Activated T-helper 17 cell treated with anti-CD3 and anti-CD28 coated beads, Interleukin-2, amount 50 U/mL, for 72 hours (primary cell): Measurements from ENCODE around the gene HECW1. TPM values are rescaled to one million over a fixed set of nuclear protein-coding genes. Genes with fewer than 3 reads are reported as not detected.

Source experiments
- ATAC-seq: fragments of 150-1000 bp; cut with Tn5 transposase; replicated peaks from 2 replicates; pipeline ENCODE4 v1.10.0; 2021; ENCODE audit warnings: mild to moderate bottlenecking, moderate library complexity
- H3K27ac Mint-ChIP-seq: one replicate; pipeline ENCODE4 v1.8.0; 2022; ENCODE audit warnings: mixed read lengths
- H3K27me3 Mint-ChIP-seq: one replicate; pipeline ENCODE4 v1.8.0; 2022; ENCODE audit warnings: mixed read lengths
- H3K36me3 Mint-ChIP-seq: one replicate; pipeline ENCODE4 v1.8.0; 2022; ENCODE audit warnings: low read depth, mild to moderate bottlenecking, mixed read lengths
- H3K4me1 Mint-ChIP-seq: one replicate; pipeline ENCODE4 v1.8.0; 2022; ENCODE audit warnings: mixed read lengths
- H3K4me3 Mint-ChIP-seq: one replicate; pipeline ENCODE4 v1.8.0; 2022; ENCODE audit warnings: mild to moderate bottlenecking, mixed read lengths
- H3K9me3 Mint-ChIP-seq: one replicate; pipeline ENCODE4 v1.8.0; 2022; ENCODE audit warnings: mixed read lengths
- total RNA-seq, 2 donors: library from RNA; stranded (reverse); gene quantifications; one replicate each; pipeline ENCODE4 v1.2.3, GENCODE V29; 2022

Gene HECW1
- total RNA-seq, 2 donors from 2014 or later: not detected

DNA sequence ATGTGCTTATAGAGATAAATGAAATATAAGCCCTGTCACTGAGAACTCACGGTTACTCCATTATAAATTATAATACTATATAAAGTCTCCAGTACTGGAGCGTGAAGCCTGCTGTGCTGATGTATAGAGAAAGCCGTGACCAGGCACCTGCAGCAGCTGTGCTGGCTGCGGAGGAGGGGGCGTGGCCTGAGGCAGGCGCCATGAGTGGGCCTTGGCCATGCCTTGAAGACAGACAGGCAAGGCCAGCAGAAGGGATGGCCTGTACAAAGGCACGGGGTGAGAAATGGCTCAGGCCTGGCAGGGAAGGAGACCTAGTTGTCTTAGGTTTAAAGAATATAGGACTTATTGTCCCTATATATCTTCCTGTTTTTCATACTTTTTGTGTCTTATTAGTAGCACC is 251.9 kb downstream of the HECW1 start:
- H3K9me3 Mint-ChIP-seq: no peaks in the 10 kb centered on the region
- H3K4me3 Mint-ChIP-seq: no peak overlapping the region
- no peak for ATAC-seq
- no peak overlapping the region for H3K27ac Mint-ChIP-seq
- H3K27me3 Mint-ChIP-seq: peaks cover 11% of the 10 kb centered on the region
- H3K36me3 Mint-ChIP-seq: no peaks in the 10 kb centered on the region
- no peaks in the 10 kb centered on the region for H3K4me1 Mint-ChIP-seq

DNA sequence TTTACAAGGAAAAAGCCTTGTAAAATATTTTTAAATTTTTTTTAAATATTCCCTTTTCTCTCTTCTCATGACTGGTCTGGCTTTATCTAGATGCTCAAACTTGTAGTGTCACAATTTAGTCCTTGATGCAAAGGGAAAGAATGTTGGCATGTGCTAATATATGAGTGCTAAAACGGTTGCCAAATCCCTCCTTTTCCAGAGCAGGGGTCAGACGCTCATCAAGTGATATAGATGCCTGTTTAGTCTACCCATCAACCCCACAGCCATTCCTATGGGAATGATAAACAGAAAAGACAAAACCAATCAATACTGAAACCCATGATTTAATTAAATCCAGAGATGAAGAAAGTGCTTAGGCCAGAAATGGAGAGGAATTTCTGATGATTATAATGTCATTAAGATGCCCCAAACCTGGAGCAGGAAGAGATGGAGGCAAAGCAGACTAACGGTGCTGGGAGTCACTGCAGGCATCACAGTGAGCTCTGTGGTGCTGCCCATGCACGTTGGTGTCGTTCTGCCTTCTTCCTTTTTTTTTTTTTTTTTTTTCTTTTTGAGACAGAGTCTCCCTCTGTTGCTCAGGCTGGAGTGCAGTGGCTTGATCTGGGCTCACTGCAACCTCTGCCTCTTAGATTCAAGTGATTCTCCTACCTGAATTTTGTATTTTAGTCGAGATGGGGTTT is 260.4 kb downstream of the HECW1 start:
- no peak overlapping the region for H3K4me3 Mint-ChIP-seq
- peaks cover 25% of the 10 kb centered on the region for H3K27me3 Mint-ChIP-seq
- H3K9me3 Mint-ChIP-seq: no peaks in the 10 kb centered on the region
- H3K4me1 Mint-ChIP-seq: no peaks in the 10 kb centered on the region
- no peaks in the 10 kb centered on the region for H3K36me3 Mint-ChIP-seq
- no peak for ATAC-seq
- no peak overlapping the region for H3K27ac Mint-ChIP-seq

- Mint-ChIP-seq H3K9me3 (no peaks in the 10 kb centered on the region), H3K4me1 (no peaks in the 10 kb centered on the region), H3K27ac (no peak overlapping the region), H3K36me3 (no peaks in the 10 kb centered on the region), H3K4me3 (no peak overlapping the region), H3K27me3 (peaks cover 24% of the 10 kb centered on the region)
- no peak for ATAC-seq
Observed at GRCh38 chr7:43377196-43377960, 264.9 kb downstream of the HECW1 start.

- Mint-ChIP-seq H3K9me3 (no peaks in the 10 kb centered on the region), H3K27ac (no peak overlapping the region), H3K27me3 (peaks cover 23% of the 10 kb centered on the region), H3K4me3 (no peak overlapping the region), H3K4me1 (no peaks in the 10 kb centered on the region), H3K36me3 (no peaks in the 10 kb centered on the region)
- ATAC-seq: no peak
Observed at GRCh38 chr7:43379210-43379609, 266.8 kb downstream of the HECW1 start.

DNA sequence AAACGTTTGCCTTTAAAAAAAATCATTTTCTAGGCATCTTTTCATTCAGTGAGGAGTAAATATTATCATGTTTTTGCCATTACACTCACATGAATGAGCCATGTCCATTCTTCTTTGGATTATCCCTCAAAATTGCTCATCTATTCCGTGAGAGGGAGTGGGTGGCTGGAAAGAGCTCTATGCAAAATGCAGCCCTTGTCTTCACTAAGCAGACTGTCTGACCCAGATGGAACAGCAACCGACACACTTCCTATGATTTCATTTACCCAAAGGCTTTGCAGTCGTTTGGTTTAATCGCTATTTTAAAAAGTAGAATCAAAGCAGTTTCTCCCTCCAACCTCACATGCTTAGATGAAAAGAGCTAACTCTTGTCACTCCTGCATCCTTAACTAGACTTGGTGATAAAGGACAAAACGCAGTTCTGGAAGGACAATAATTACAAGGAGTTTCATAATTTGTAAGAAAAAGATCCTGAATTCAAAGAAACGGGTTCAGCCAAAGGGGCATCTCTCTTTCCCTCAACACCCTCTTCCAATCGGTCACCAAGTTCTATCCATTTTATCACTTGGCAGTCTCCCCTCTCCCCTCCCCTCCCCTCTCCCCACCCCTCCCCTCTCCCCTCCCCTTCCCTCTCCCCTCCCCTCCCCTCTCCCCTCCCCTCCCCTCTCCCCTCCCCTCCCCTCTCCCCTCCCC is 272.3 kb downstream of the HECW1 start:
- peaks cover 6% of the 10 kb centered on the region for H3K4me1 Mint-ChIP-seq
- ATAC-seq: no peak
- no peaks in the 10 kb centered on the region for H3K36me3 Mint-ChIP-seq
- peaks cover 14% of the 10 kb centered on the region for H3K27me3 Mint-ChIP-seq
- peaks cover 5% of the 10 kb centered on the region for H3K9me3 Mint-ChIP-seq
- H3K27ac Mint-ChIP-seq: no peak overlapping the region
- H3K4me3 Mint-ChIP-seq: no peak overlapping the region

GRCh38 chr7:43385309-43385680 is 272.8 kb downstream of the HECW1 start:
- H3K27ac Mint-ChIP-seq: no peak overlapping the region
- H3K36me3 Mint-ChIP-seq: no peaks in the 10 kb centered on the region
- no peak for ATAC-seq
- H3K9me3 Mint-ChIP-seq: peaks cover 5% of the 10 kb centered on the region
- peaks cover 13% of the 10 kb centered on the region for H3K27me3 Mint-ChIP-seq
- no peak overlapping the region for H3K4me3 Mint-ChIP-seq
- H3K4me1 Mint-ChIP-seq: peaks cover 6% of the 10 kb centered on the region

DNA sequence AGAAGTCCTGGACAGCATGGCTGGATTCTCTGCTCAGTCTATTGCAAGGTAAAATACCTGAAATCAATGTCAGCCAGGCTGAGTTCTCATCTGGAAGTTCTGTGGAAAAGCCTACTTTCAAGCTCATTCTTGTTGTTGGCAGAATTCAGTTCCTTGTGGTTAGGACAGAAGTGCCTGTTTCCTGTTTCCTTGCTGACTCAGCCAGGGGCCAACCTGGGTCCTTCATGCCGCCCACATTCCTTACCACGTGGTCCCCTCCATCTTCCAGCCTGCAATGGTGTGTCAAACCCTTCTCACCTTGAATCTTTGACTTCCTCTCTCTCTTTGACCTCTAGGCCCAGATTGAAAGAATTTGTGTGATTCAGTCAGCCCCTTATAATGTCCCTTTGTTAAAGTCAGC is 273.4 kb downstream of the HECW1 start:
- Mint-ChIP-seq H3K27me3 (peaks cover 13% of the 10 kb centered on the region), H3K4me1 (peaks cover 6% of the 10 kb centered on the region), H3K9me3 (peaks cover 5% of the 10 kb centered on the region), H3K27ac (peak overlapping the region; percentile 11), H3K36me3 (no peaks in the 10 kb centered on the region), H3K4me3 (no peak overlapping the region)
- ATAC-seq: peak; percentile 77

DNA sequence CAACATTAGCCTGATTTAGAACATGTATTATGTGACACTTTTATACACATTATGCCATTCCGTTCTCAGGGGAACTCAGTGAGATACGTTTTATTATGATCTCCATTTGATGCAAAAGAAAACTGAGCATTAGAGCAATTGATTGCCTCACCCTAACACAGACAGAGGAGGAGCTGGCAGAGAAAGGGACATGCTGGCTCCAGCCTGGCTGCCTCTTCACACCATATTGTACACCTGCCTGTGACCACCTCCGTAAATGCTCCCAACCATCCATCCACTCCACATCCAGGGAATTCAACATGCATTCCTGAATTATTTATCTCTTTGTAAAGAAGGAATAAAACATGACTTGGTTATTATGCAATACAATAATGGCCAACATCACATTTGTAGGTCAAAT is 275.5 kb downstream of the HECW1 start:
- Mint-ChIP-seq H3K27me3 (peaks cover 12% of the 10 kb centered on the region), H3K27ac (no peak overlapping the region), H3K4me1 (peaks cover 6% of the 10 kb centered on the region), H3K9me3 (peaks cover 5% of the 10 kb centered on the region), H3K4me3 (no peak overlapping the region), H3K36me3 (no peaks in the 10 kb centered on the region)
- no peak for ATAC-seq

DNA sequence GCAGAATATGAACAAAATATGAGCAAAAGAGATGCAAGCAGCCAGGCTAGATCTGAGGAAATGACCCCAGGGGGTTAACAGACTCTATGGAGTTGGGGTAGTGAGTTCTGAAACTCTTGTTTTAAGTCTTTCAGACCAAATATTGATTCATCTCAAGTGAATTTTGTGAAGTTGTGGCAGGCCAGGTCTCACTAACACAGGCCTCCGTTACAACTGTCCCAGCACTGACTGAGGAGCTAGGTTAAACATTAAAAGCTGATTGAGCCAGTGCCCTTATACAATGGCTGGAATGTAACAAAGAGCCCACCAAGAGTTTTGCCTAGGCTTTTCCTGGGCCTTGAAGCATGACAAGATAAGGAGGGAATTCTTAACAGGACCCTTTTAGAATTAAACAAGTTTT is 278.1 kb downstream of the HECW1 start:
- ATAC-seq: no peak
- Mint-ChIP-seq H3K9me3 (peaks cover 5% of the 10 kb centered on the region), H3K27ac (no peak overlapping the region), H3K4me1 (peaks cover 6% of the 10 kb centered on the region), H3K36me3 (no peaks in the 10 kb centered on the region), H3K4me3 (no peak overlapping the region), H3K27me3 (peaks cover 14% of the 10 kb centered on the region)

DNA sequence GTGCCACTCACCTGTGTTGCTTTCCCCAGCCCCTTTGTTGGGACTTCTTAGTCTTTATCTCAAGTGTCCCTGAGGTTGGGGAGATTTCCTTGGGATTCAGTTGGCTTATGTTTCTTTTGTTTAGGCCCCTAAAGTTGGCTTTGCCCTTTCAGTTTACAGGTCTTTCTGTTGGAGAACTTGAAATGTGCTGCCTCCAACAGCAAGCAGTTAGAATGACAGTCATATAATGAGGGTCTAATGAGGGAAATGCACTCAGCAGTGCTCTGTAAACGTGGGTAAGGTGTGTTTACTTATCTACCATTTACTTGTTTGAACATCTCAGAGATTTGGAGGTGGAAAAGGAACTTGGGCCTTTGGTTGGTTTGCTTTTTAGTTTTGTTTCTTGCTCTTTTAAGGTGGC is 279.1 kb downstream of the HECW1 start:
- H3K27ac Mint-ChIP-seq: no peak overlapping the region
- H3K4me3 Mint-ChIP-seq: no peak overlapping the region
- no peaks in the 10 kb centered on the region for H3K4me1 Mint-ChIP-seq
- no peak for ATAC-seq
- peaks cover 18% of the 10 kb centered on the region for H3K27me3 Mint-ChIP-seq
- H3K36me3 Mint-ChIP-seq: no peaks in the 10 kb centered on the region
- H3K9me3 Mint-ChIP-seq: no peaks in the 10 kb centered on the region

GRCh38 chr7:43392638-43393330 is 280.3 kb downstream of the HECW1 start:
- peaks cover 27% of the 10 kb centered on the region for H3K27me3 Mint-ChIP-seq
- no peak for ATAC-seq
- no peaks in the 10 kb centered on the region for H3K9me3 Mint-ChIP-seq
- no peak overlapping the region for H3K4me3 Mint-ChIP-seq
- no peak overlapping the region for H3K27ac Mint-ChIP-seq
- H3K36me3 Mint-ChIP-seq: no peaks in the 10 kb centered on the region
- H3K4me1 Mint-ChIP-seq: no peaks in the 10 kb centered on the region

DNA sequence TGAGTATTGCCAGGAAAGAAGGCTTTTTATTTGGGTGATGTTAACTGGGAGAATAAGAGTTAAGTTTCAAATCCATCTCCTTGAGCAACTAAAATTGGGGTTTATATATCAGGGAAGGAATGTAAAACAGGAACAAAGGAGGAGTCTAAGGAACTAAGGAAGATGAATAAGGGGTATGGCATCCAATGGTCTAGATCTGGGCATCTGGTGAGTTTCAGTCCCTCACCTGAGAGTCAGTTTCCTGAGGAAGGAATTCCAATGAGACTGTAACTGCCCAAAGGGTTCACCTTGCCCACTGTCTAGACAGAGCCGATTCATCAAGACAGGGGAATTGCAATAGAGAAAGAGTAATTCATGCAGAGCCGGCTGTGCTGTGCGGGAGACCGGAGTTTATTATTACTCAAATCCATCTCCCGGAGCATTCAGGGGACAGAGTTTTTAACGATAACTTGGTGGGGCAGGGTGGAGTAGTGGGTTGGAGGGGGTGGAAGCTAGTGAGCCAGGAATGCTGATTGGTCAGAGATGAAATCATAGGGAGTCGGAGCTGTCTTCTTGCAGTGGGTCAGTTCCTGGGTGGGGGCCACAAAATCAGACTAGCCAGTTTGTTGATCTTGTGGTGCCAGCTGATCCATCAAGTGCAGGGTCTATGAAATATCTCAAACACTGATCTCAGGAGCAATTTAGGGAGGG is 282.1 kb downstream of the HECW1 start:
- no peak for ATAC-seq
- H3K27ac Mint-ChIP-seq: no peak overlapping the region
- H3K27me3 Mint-ChIP-seq: peaks cover 27% of the 10 kb centered on the region
- no peaks in the 10 kb centered on the region for H3K4me1 Mint-ChIP-seq
- no peaks in the 10 kb centered on the region for H3K36me3 Mint-ChIP-seq
- H3K4me3 Mint-ChIP-seq: no peak overlapping the region
- no peaks in the 10 kb centered on the region for H3K9me3 Mint-ChIP-seq

DNA sequence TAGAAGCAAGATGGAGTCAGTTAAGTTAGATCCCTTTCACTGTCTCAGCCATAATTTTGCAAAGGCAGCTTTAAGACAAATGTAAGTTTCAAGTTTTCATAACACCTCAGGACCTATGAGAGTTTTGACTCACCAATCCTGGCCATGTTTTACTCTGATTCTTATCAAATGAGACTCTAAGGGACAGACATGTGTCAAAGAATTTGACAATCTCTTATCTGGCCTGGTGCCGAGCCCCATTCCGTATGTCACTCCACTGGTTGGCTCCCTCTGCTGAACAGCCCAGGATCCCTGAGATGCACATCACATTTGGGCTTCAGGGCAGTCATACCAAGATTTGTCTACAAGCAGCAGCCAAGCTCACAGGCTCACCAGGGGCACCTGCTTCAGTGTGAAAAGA is 282.9 kb downstream of the HECW1 start:
- H3K9me3 Mint-ChIP-seq: no peaks in the 10 kb centered on the region
- no peaks in the 10 kb centered on the region for H3K4me1 Mint-ChIP-seq
- no peak overlapping the region for H3K27ac Mint-ChIP-seq
- peaks cover 27% of the 10 kb centered on the region for H3K27me3 Mint-ChIP-seq
- no peak overlapping the region for H3K4me3 Mint-ChIP-seq
- ATAC-seq: no peak
- no peaks in the 10 kb centered on the region for H3K36me3 Mint-ChIP-seq

DNA sequence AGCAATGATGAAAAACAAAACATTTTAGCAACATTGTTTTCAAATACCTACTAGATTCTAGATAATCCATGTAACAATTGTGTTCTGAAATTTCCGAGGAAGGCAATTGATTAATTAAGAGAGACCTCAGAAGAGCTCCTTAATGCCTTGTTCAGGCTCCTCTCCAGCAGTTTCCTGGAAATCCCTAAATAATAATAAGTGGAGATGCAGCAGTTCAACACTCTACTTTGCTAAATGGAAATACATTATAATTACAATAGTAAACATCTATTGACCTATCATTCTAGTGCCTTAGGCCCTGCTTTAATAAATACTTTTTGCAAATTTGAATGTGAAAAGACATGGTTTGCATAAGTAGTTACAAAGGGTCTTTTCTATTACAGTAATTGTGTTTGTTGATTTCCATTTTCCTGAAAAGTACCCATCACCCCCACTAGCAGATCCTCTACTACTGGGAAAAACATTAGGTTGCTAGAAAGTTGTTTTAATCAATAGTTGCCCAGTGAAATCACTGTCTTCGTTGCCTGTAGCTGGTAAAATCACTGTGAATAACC is 283.8 kb downstream of the HECW1 start:
- no peak overlapping the region for H3K27ac Mint-ChIP-seq
- peaks cover 33% of the 10 kb centered on the region for H3K27me3 Mint-ChIP-seq
- H3K4me1 Mint-ChIP-seq: no peaks in the 10 kb centered on the region
- ATAC-seq: no peak
- H3K4me3 Mint-ChIP-seq: no peak overlapping the region
- no peaks in the 10 kb centered on the region for H3K36me3 Mint-ChIP-seq
- no peaks in the 10 kb centered on the region for H3K9me3 Mint-ChIP-seq
